Measurements from ENCODE around the gene MAP3K12. TPM values are rescaled to one million over a fixed set of nuclear protein-coding genes. Genes with fewer than 3 reads are reported as not detected.

Gene MAP3K12
- total and polyA plus RNA-seq, 2 of the 8 experiments (the other 6 are each of a cell fraction or from before 2014, with no cell fraction given), result 23.4 to 42.7 TPM

- no peak overlapping the region for H3K56ac ChIP-seq (replicated peaks; ENCODE audit: insufficient read length, low read depth, low read length)
- no peak overlapping the region for H4K8ac ChIP-seq (ENCODE audit: extremely low read depth, insufficient read depth, low read length)
- no peaks in the 10 kb centered on the region for H3K27me3 ChIP-seq (replicated peaks in 1 of 4; ENCODE audit: control insufficient read depth in 3 of 4, extremely low read depth in 1 of 4, insufficient read depth in 3 of 4, low read length in 3 of 4)
- no peak overlapping the region for H3K27ac ChIP-seq (ENCODE audit: low read depth, low read length)
- TF ChIP-seq POLR2A (IDR thresholded peaks at IDR 0.05; ENCODE audit: control extremely low read depth in 1 of 2, low read depth in 2 of 2, low read length in 2 of 2), result peak in 1 of 2 experiments; percentile 3; a peak in 1 of 3 replicates
- no peak for TF ChIP-seq SIX5 (IDR thresholded peaks at IDR 0.05; ENCODE audit: low read depth, low read length)
- H3K14ac ChIP-seq (ENCODE audit: insufficient read length), result no peak overlapping the region
- no peak overlapping the region for H4K91ac ChIP-seq (replicated peaks; ENCODE audit: insufficient read length, low read length)
- H3K79me2 ChIP-seq (ENCODE audit: control insufficient read depth in 1 of 2, insufficient read depth in 2 of 2, low read length in 2 of 2), result peaks cover 29 to 65% of the 10 kb centered on the region in 2 experiments
- no peak overlapping the region for H3K4ac ChIP-seq (replicated peaks; ENCODE audit: insufficient read length, low read depth, low read length)
- ChIA-PET POLR2A (ENCODE audit: partially characterized antibody) (interaction anchor here (0.8 to 57.6 kb wide), 20 partner anchors 9 to 273 kb away, joined by 3 to 3397 read pairs (median 4); partner anchors contain the start of genes AMHR2, CSAD, MAP3K12 and NPFF), CTCF (ENCODE audit: partially characterized antibody) (interaction anchor here (0.9 to 4.0 kb wide), 7 partner anchors 9 to 127 kb away, joined by 3 to 24 read pairs (median 6); no protein-coding TSS in a partner anchor)
- peak overlapping the region in 1 of 4 experiments; percentile 44; a peak in 1 of 7 replicates for H3K9ac ChIP-seq (replicated peaks in 1 of 4; ENCODE audit: extremely low read depth in 1 of 4, low read depth in 3 of 4, low read length in 3 of 4)
- H3K18ac ChIP-seq (ENCODE audit: extremely low read depth, low read length), result no peak overlapping the region
- H3K9me3 ChIP-seq (ENCODE audit: insufficient read depth in 2 of 2, low read depth in 1 of 2, low read length in 1 of 2), result no peaks in the 10 kb centered on the region
- peaks cover 43 to 59% (median 50%) of the 10 kb centered on the region in 4 experiments for H3K36me3 ChIP-seq (ENCODE audit: control insufficient read depth in 2 of 4, insufficient read depth in 4 of 4, low read length in 3 of 4)
- H3K23ac ChIP-seq (ENCODE audit: insufficient read length), result no peak overlapping the region
- peaks cover 0 to 8% (median 2%) of the 10 kb centered on the region in 4 experiments; a peak in 3 of 7 replicates for H3K4me1 ChIP-seq (replicated peaks in 1 of 4; ENCODE audit: control insufficient read depth in 3 of 4, insufficient read depth in 4 of 4, low read length in 3 of 4)
- H3K23me2 ChIP-seq (ENCODE audit: low read depth, low read length), result peaks cover 7% of the 10 kb centered on the region
- H2BK5ac ChIP-seq (ENCODE audit: low read depth, low read length), result no peak overlapping the region
- no peak overlapping the region for H2BK120ac ChIP-seq (replicated peaks; ENCODE audit: low read depth, low read length)
- H3K4me2 ChIP-seq (ENCODE audit: insufficient read depth in 1 of 2, low read depth in 2 of 2, low read length in 2 of 2), result peak overlapping the region; percentile 73 to 81
- H2BK15ac ChIP-seq (ENCODE audit: low read length), result no peak overlapping the region
- no peak overlapping the region for H2BK20ac ChIP-seq (ENCODE audit: low read length)
- H4K5ac ChIP-seq (ENCODE audit: insufficient read length, low read depth, low read length), result no peak overlapping the region
- H3K79me1 ChIP-seq (ENCODE audit: low read depth, low read length), result peaks cover 7% of the 10 kb centered on the region; the same call in 1 of the 2 replicates
- no peak overlapping the region for H2AK5ac ChIP-seq (ENCODE audit: low read depth, low read length)
- WGBS, 2 experiments (ENCODE audit: extremely low coverage in 1 of 2, insufficient coverage in 1 of 2, insufficient read length in 1 of 2, insufficient replicate concordance in 2 of 2, low coverage in 1 of 2, low lambda C conversion rate in 2 of 2, missing lambda C conversion rate in 1 of 2), result 81% methylated on average over 6 of the region's 6 CpGs; no CpG with 5 or more reads in 1 of the 2 experiments
- FAIRE-seq, result no peak
- peaks cover 31 to 32% of the 10 kb centered on the region in 2 experiments for H4K20me1 ChIP-seq (replicated peaks in 1 of 2; ENCODE audit: control insufficient read depth in 1 of 2, insufficient read depth in 2 of 2, low read length in 2 of 2)
- DNase-seq (ENCODE audit: low read depth in 1 of 2, low spot score in 2 of 2), result no peak
- H3K4me3 ChIP-seq (ENCODE audit: extremely low read depth in 1 of 4, insufficient read depth in 2 of 4, low read depth in 3 of 4, low read length in 4 of 4), result peak overlapping the region; percentile 89 to 99 (median 94); a peak in 7 of 8 replicates
- H2BK12ac ChIP-seq (ENCODE audit: low read depth, low read length), result no peak overlapping the region
- H2AFZ ChIP-seq (ENCODE audit: low read length), result no peak overlapping the region
Measured at GRCh38 chr12:53453953-53454640, 45.2 kb downstream of the MAP3K12 start.
